HG03354 (cell line): ENCODE data around the gene B9D2.
"Not testable (repeated sequence)": the region's sequence is repeated elsewhere in the genome, so short reads cannot be mapped to it uniquely, and the experiment has no call there.

ENCODE experiments used
- ATAC-seq: cut with Tn5 transposase; IDR thresholded peaks from one replicate; pipeline ENCODE4 v1.9.1; 2021; ENCODE audit warnings: mild to moderate bottlenecking; ENCODE audit not compliant: unreplicated experiment, poor library complexity, severe bottlenecking

The B9D2 gene

DNA sequence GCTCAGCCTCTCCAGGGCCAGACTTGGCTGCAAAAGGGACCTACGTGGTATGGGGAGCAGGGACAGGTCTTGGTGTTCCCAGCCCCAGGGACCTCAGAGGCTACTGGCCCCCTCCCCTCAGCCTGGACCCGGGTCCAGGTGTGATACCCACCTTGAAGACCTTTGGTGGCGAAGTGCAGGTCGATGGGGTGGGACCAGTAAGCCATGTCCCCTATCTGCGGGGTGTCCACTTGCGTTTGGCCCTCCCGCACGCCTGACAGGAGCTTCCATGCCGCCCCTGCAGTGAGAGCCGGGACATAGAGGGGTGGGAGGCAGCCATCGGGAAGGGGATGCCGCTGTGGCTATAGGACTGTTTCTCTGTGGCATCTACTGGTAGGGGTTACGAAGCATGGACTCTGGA, 6.2 kb downstream of the B9D2 start:
- no peak for ATAC-seq

DNA sequence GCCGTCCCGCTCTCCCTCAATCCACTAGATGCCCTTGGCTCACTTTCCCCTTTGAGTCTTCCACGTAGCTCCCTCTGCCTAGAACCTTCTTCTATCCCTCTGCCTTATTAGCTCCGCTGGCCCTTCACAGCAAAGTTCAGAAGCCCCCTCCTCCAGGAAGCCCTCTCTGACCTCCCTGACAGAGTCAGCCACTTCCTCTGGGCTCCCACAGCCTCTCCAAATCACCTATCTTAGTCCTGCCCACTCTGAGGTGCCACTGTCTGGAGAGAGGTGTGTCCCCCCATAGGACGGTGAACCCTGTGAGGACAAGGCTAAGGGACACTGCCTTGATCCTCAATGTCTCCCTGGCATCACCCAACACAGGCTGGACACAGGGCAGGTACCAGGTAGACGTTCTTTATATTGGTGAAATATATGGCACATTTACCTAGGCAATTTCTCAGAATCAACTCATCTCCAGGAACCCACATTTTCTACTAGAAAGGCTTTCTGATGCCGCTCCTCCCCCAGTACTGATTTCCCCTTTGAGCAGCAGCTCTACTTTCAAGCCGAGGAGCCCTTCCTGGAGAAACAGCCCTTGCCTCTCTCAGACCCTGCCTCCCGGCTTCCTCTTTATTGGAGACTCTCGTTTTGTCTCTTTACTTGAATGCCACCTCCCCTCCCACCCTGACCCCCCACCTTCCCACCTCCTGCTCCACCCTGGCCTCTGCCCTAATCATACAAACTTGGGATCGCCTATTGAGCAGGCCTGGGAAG, 6.8 kb downstream of the B9D2 start:
- ATAC-seq = no peak

DNA sequence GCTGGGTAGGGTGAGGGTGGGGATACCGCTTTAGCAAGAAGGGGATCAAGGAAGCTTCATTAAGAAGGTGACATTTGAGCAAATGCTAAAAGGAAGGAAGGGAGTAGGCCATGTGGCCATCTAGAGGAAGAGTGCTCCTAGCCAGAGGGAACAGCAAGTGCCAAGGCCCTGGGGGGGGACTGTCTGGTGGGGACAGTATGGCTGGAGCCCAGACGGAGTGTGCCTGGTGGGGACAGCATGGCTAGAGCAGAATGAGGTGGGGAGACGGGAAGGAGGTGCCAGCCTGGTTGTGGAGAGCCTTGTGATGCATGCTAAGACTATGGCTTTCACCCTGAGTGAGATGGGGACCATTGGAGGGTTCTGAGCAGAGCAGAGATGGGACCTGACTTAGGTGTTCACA, 8.1 kb downstream of the B9D2 start:
- ATAC-seq = no peak

DNA sequence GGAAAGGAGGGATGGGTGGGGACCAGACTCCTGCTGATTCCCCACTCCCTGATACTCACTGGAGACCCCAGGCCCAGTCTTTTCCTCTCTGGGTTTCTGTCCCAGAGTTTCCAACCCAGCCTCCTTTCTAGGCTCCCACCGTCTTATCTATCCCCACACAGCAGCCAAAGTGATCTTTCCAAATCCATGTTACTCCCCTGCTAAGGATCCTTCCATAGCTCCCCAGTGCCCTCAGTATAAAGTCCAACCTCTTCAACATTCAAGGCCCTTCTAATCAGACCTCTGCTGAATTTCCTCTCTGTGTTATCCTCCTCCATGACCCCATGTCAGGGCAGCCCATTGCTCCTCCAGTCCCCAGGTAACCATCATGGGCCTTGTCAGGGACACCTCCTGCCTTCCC, 8.9 kb downstream of the B9D2 start:
- ATAC-seq = no peak

DNA sequence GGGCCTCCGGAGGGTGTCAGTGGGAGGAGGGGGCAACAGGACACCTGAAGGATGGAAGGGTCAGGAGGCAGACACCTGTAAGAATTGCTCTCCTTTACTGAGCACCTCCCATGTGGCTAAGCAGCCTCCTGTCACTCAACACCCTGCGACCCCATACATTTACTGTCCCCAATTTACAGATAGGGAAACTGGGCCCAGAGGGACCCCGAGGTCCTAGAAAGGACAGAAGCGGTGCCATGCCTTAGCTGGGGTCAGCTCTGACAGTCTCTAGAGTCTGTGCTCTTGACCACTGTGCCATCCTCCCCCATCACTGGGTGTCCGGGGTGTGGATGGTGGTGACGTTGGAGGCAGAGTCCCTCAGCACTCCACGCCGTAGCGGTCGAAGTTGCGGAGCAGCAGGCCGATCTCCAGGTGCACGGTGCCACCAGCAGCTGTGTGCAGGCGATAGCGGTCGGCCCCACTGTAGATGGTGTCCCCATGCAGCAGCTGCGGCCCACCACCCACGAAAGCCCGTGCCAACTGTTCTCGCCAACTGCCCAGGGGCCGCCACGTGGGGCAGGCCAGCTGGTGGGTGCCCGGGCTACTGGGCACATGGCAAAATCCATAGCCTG, 9.5 kb downstream of the B9D2 start:
- ATAC-seq = no peak

DNA sequence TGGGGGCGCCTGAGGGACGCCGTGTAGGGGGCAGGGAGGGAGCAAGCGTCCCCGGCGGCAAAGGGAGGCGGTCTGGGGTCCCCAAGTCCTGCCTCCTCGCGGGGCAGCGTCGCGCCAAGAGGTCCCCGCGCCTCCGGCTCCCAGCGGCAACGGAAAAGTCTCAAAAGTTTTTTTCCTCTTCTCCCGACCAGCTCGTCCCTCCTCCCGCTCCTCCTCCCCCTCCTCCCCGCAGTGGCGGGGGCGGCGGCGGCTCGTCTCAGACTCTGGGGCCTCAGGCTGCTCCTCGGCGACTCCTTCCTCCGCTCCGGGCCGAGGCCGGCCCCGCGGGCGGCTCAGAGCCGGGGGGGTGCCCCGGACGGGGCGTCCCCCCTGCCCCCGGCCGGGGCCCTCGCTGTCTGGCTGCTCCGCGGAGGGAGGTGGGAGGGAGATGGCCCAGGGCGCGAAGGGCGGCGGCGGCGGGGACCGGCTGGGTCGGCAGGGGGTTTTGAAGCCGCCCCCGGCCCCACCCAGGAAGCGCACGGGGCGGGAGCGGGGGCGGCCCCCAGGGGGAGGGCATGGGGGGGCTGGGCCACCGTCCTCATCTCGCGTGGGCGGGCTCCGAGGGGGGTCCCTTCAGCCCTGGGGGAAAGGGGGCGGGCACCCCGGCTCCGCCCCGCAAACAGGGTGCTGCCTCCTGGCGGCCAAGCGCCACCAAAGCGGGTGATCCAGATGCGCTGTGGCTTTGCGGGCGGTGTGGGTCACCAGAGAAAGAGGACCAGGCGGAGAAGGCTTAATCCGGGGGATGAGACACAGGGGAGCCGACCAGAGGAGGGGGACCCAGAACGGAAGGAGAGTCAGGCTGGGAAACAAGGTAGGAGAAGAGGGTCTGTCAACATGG, 10.2 kb downstream of the B9D2 start, which contains the start of gene TGFB1:
Gene TGFB1, minus strand, starts transcription at position 457 of the 877 bp plus-strand sequence. CDS start 878 bp downstream, outside the sequence.
- ATAC-seq = peak; percentile 49

DNA sequence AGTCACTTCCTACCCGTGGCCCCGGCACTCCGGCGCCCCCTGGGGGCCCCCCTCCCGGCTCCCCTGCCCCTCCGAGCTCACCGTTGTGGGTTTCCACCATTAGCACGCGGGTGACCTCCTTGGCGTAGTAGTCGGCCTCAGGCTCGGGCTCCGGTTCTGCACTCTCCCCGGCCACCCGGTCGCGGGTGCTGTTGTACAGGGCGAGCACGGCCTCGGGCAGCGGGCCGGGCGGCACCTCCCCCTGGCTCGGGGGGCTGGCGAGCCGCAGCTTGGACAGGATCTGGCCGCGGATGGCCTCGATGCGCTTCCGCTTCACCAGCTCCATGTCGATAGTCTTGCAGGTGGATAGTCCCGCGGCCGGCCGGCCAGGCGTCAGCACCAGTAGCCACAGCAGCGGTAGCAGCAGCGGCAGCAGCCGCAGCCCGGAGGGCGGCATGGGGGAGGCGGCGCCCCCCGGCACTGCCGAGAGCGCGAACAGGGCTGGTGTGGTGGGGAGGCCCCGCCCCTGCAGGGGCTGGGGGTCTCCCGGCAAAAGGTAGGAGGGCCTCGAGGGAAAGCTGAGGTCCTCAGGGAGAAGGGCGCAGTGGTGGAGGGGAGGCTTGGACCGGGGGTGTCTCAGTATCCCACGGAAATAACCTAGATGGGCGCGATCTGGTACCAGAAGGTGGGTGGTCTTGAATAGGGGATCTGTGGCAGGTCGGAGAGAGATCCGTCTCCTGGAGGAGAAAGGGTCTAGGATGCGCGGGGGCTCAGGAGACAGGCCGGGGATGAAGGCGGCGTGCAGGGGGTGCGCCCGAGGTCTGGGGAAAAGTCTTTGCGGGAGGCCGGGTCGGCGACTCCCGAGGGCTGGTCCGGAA, 11.1 kb downstream of the B9D2 start:
- ATAC-seq = peak; percentile 28

DNA sequence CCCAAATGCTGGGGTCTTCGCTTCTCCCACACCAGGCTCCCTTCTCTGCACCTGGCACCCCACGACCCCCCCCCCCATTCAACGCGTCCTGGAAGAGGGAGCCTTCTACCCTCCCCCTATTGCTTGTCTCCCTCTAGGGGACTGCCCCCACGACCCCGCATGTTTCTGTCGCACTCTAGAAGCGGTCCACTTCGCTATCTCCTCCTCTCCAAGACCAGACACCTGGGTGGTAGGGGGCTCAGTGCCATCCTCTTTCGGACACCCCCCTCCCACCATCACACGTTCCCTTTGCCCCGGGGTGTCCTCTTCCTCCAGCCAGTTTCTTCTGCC, 11.7 kb downstream of the B9D2 start:
- ATAC-seq = no peak

DNA sequence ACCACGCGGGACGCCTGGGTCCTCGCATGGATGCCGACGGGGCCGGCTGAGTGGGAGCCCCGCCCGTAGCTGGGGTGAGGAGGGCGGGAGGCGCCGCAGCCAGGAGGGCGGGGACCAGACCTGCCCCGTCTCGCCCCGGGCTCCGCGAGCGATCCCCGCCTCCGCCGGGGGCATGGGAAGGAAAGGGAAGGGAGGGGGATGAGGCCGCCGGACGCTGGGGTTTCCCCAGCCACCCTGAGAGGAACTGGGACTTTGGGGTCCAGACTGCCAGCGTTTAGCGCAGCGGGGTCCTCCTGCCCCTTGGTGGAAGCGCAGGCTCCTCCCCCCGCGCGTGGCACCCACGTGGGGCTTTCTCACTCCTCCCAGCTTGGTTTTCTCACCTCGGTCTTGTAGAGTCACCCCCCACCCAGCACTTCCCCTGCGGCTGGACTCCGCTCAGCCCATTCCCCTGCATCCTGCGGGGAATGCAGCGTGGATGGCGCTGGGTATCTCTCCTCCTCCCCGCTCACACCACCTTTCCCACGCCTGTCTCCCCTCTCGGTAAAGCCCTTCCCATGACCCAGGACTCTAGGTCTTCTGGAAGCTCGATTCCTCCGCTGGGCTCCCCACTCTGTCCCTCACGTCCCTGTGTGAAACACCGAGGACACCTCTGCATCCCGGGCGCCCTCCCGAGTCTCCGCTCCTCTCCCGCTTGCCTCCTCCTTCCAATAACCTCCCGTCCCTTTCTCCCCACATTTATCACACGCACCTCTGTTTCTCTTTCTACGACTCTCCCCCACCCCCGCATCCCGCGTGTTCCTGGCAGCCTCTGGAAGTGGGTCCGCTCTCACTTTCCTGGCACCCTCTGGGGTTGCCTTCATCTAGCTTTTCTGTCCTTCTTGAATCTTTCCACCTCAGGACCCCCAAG, 12.4 kb downstream of the B9D2 start:
- peak; percentile 37 for ATAC-seq

DNA sequence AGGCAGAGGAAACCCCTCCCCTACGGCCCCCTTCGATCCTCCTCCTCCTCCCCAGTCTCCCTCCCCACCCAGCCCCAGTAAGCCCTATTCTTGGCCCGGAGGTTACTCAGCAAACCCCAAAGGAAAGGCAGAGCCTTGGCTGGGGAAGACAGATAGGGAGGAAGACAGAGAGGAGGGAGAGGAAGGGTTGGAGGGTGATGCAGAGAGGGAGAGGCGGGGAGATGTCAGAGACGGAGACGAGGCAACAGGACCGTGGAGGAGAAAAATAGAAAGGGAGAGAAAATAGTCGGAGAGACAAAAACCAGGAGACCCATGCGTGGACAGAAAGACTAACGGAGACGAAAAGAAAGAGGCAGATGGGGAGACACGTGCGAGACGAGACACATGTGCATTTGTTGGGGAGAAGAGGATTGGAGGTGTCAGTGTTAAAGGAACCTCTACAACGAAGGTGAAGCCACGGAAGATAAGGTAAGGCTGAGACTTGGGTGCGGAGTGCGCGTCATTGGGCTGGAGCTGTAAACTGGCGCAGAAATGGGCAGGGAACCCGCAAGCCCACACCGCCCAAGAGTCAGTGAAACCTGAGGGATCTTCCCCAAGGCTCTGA, 13.1 kb downstream of the B9D2 start:
- peak; percentile 4 for ATAC-seq

DNA sequence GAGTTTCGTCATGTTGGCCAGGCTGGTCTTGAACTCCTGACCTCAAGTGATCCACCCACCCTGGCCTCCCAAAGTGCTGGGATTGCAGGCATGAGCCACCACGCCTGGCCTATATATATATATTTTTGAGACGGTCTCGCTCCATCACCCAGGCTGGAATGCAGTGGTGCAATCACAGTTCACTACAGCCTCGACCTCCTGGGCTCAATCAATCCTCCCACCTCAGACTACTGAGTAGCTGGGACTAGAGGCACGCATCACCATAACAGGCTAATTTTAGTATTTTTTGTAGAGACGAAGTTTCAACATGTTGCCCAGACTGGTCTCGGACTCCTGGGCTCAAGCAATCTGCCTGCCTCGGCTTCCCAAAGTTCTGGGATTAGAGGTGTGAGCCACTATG, 17.0 kb downstream of the B9D2 start:
- ATAC-seq = not testable (repeated sequence)

DNA sequence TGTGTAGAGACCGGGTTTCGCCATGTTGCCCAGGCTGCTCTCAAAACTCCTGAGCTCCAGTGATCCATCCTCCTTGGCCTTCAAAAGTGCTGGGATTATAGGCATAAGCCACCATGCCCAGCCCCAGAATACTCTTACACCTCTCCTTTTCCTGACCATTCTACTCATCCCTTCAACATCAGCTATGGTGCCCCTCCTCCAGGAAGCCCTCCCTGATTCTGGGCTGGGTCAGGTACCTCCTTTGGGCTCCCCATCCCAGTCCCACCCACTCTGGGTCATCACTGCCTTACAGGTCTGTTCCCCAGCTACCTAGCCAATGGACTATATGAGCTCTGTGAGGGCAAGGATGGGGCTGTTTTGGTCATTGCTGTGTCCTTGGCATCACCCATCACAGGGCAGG, 19.8 kb downstream of the B9D2 start:
- no peak for ATAC-seq

DNA sequence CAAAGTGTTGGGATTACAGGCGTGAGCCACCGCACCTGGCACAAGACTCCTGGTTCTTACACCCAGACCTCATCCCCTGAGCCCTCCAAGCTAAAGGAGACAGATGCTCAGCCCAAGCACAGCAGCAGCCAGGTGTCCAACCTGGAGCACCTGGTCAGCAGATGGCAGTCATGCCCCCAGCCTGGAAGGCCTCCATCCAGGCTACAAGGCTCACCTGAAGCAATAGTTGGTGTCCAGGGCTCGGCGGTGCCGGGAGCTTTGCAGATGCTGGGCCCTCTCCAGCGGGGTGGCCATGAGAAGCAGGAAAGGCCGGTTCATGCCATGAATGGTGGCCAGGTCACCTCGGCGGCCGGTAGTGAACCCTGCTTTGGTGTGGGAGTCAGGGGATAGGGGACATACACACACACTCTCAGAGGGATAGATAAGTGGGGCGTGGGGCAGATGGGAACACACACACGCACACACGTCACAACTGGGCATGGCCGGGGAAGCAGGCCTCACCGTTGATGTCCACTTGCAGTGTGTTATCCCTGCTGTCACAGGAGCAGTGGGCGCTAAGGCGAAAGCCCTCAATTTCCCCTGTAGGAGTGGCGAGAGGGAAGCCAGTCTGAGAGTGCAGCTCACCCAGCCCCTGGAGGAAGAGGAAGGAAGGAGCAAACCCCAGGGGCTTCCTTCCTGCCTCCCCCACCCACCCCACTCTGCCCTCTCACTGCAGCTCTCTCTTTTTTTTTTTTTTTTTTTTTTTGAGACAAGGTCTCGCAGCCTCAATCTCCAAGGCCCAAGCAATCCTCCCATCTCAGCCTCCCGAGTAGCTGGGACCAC, 22.1 kb downstream of the B9D2 start:
- no peak for ATAC-seq

DNA sequence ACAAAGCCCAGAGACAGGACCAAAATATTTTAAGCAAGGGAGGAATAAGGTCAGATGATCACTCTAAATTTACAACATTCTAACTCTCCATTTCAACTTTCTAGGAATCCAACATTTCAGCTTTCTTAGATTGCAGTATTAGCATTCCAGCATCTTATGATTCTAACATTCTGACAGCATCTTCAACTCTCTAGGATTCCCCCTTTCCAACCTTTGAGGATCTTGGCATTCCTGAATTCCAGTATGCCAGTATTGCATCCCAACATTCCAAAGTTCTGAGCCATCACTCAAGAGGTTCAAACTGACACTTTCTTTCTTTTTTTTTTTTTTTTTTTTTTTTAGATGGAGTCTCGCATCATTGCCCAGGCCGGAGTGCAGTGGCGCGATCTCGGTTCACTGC, 24.0 kb downstream of the B9D2 start:
- ATAC-seq = no peak

DNA sequence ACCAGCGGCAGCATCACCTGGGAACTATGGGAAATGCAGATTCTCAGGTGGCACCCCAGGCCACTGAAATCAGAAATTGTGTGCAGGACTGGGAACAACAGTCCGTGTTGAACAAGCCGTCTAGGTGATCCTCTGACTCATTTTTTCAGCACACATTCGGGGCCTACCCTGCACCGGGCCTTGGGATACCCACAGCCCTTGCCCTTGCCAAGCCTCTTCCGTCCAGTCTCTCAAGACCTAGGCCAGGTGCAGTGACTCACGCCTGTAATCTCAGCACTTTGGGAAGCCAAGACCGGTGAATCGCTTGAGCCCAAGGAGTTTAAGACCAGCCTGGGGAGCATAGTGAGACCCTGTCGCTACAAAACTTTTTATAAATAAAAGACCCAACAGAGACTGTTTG, 28.5 kb downstream of the B9D2 start:
- no peak for ATAC-seq

DNA sequence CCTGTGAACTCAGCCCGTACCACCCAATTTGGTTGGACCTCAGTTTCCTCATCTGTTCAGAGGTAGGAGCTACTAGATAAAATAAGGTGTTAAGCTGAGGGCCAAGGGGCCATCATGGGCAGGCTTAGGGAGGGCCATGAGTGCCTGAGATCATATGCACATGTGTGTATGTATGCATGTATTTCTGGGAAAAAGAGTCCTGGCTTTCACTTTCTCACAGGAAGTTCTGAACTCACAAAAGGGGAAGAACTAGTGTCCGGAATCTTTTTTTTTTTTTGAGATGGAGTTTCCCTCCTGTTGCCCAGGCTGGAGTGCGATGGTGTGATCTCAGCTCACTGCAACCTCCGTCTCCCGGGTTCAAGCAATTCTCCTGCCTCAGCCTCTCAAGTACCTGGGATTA, 29.2 kb downstream of the B9D2 start:
- ATAC-seq = no peak

DNA sequence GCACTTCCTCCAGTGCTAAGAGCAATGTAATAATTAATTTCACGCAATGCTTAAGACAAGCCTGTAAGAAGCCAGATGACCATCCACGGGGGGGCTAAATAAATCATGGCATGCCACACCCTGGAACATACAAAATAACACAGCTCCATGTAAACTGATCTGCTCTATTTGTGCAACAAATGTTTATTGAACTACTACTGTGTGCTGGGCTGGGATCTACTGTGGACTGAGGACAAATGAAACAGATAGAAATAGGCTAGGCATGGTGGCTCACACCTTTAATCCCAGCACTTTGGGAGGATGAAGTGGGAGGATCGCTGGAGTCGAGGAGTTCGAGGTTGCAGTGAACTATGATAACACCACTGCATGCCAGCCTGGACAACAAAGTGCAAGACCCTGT, 31.5 kb downstream of the B9D2 start:
- ATAC-seq = no peak

DNA sequence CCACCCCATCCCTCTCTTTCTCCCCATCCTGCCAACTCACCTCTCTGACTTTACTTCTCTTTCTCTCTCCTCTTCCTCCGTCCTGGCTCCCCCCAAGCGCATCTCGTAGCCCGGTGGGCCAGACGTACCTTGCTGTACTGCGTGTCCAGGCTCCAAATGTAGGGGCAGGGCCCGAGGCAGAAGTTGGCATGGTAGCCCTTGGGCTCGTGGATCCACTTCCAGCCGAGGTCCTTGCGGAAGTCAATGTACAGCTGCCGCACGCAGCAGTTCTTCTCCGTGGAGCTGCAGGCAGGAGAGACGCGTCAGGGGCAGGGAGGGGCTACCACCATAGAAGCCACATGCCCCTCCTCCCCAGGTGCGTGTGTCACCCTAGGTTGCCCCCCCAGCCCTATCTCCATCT, 31.9 kb downstream of the B9D2 start:
- no peak for ATAC-seq
